Ovary (tissue), 9 donors: ENCODE results near the gene IL31. TPM values are rescaled to one million over a fixed set of nuclear protein-coding genes. Genes with fewer than 3 reads are reported as not detected.

Source experiments
- DNase-seq, 5 donors: peaks; one replicate each; pipeline ENCODE4 v3.0.0-alpha.2; 2019 to 2020
- H3K27ac ChIP-seq, 2 donors: fragments of 200-600 bp; one replicate each; pipeline versions ENCODE4 v1.5.1 to v1.8.0; 2019 to 2022
- H3K27me3 ChIP-seq: fragments of 200-600 bp; one replicate; pipeline ENCODE4 v1.8.0; 2022
- H3K36me3 ChIP-seq: fragments of 200-600 bp; sonication (generic); one replicate; pipeline ENCODE4 v1.5.1; 2019
- H3K4me1 ChIP-seq: one replicate; pipeline ENCODE4 v1.8.1; 2013; ENCODE audit warnings: mild to moderate bottlenecking, moderate library complexity; ENCODE audit not compliant: insufficient read depth
- H3K4me3 ChIP-seq: fragments of 200-600 bp; sonication (generic); one replicate; pipeline ENCODE4 v1.5.1; 2017
- H3K9me3 ChIP-seq, 2 donors: fragments of 200-600 bp in 1 of 2; sonication (generic) in 1 of 2; one replicate each; pipeline versions ENCODE4 v1.5.1 to v1.8.1; 2013 to 2019; ENCODE audit warnings: mild to moderate bottlenecking in 1 of 2, moderate library complexity in 1 of 2
- EP300 ChIP-seq: sonication (generic); formaldehyde crosslinking; IDR thresholded peaks from one replicate; pipeline ENCODE4 v1.6.1; 2017; ENCODE audit warnings: antibody characterized with exemption
- POLR2A ChIP-seq: fragments of 450-650 bp; IDR thresholded peaks from one replicate; pipeline ENCODE4 v1.6.1; 2017; ENCODE audit warnings: antibody characterized with exemption, mild to moderate bottlenecking, moderate library complexity
- WGBS, 3 donors: extraction: QIAGEN DNeasy Blood & Tissue Kit in 1 of 3; methylation state at CpG; one replicate each; pipeline versions ENCODE4 v1.1.5 to v1.1.7; 2013 to 2017; 5-methylcytosine and 5-hydroxymethylcytosine counted together
- intact Hi-C, 4 donors: fragments of 100-400 bp; cut with DNase I; formaldehyde crosslinking; loops; one replicate each; pipeline versions ENCODE4 v1.11.0 to v1.15.1; 2022 to 2023
- polyA plus RNA-seq, 2 donors: library from polyadenylated mRNA; stranded (reverse); fragments of 200-250 nt in 1 of 2; fragments of 350-450 nt in 1 of 2; fragmentation: Illumina TruSeq in 1 of 2; extraction: RNeasy Lipid Tissue Mini Kit (QIAGEN cat#74804) in 1 of 2; gene quantifications; one replicate each; pipeline ENCODE4 v1.2.3, GENCODE V29; 2013 to 2014
- total RNA-seq, 7 donors: library from RNA; depleted of rRNA in 2 of 7; stranded (reverse); fragments of >200 nt in 2 of 7; fragmentation: NEBNext Ultra II Directional in 3 of 7; extraction: Animal tissue kit (Norgen Biotek cat#: 25700) in 3 of 7; gene quantifications; one replicate each; pipeline versions ENCODE4 v1.1.0 to v1.2.4, GENCODE V29; 2016 to 2023
- TF ChIP-seq, protein P1 (sequence below), 3 donors: fragments of 450-650 bp in 2 of 3; fragments of 200-600 bp in 1 of 3; IDR thresholded peaks; one replicate each; pipeline versions ENCODE4 v1.5.1 to v1.8.0; 2016 to 2022; ENCODE audit warnings: antibody characterized with exemption in 3 of 3, mild to moderate bottlenecking in 1 of 3
- donor health status: DM: no; HTN: no; CAD: no; lungs with moderate emphysema.
- donor health status: DM: no; HTN: no; CAD: no.
- donor health status: Bipolar disorder and iron deficiency.
- donor health status: DM: yes; HTN: yes; CAD: no.
- donor health status: DM: no; HTN: no; CAD: no.
- donor health status: DM: yes; HTN: yes; CAD: no.

IL31 gene
- total and polyA plus RNA-seq, 9 donors = not detected

GRCh38 chr12:122130150-122130549 is 43.9 kb downstream of the IL31 start:
- no peak for DNase-seq
- no peak overlapping the region for H3K27ac ChIP-seq
- 76 to 81% (median 79%) methylated on average over 17 of the region's 17 CpGs for WGBS, 3 donors
- TF ChIP-seq, protein P1, sequence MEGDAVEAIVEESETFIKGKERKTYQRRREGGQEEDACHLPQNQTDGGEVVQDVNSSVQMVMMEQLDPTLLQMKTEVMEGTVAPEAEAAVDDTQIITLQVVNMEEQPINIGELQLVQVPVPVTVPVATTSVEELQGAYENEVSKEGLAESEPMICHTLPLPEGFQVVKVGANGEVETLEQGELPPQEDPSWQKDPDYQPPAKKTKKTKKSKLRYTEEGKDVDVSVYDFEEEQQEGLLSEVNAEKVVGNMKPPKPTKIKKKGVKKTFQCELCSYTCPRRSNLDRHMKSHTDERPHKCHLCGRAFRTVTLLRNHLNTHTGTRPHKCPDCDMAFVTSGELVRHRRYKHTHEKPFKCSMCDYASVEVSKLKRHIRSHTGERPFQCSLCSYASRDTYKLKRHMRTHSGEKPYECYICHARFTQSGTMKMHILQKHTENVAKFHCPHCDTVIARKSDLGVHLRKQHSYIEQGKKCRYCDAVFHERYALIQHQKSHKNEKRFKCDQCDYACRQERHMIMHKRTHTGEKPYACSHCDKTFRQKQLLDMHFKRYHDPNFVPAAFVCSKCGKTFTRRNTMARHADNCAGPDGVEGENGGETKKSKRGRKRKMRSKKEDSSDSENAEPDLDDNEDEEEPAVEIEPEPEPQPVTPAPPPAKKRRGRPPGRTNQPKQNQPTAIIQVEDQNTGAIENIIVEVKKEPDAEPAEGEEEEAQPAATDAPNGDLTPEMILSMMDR (IDR thresholded peaks at IDR 0.05) = no peak
- TF ChIP-seq EP300 = no peak
- no peak for TF ChIP-seq POLR2A
- intact Hi-C loops = no loop called here
- H3K27me3 ChIP-seq = no peaks in the 10 kb centered on the region
- no peaks in the 10 kb centered on the region for H3K9me3 ChIP-seq
- H3K4me3 ChIP-seq = no peak overlapping the region
- H3K4me1 ChIP-seq = no peaks in the 10 kb centered on the region
- H3K36me3 ChIP-seq = no peaks in the 10 kb centered on the region

- no peak overlapping the region for H3K27ac ChIP-seq
- no peak for TF ChIP-seq POLR2A
- no peak for TF ChIP-seq EP300
- TF ChIP-seq, protein P1 (IDR thresholded peaks at IDR 0.05) = no peak
- H3K36me3 ChIP-seq = no peaks in the 10 kb centered on the region
- 86 to 90% (median 89%) methylated on average over 13 of the region's 13 CpGs for WGBS, 3 donors
- no peaks in the 10 kb centered on the region for H3K27me3 ChIP-seq
- H3K4me3 ChIP-seq = no peak overlapping the region
- H3K9me3 ChIP-seq = no peaks in the 10 kb centered on the region
- no peaks in the 10 kb centered on the region for H3K4me1 ChIP-seq
- intact Hi-C loops = loop anchor here in 2 of 4 donors (10.0 kb wide), 2 partner anchors 204 to 324 kb away; partner anchors contain the start of gene SETD1B (in 1 of the 2)
- no peak for DNase-seq
These were observed 44.9 kb downstream of the IL31 start for GRCh38 chr12:122129131-122129530.

DNA sequence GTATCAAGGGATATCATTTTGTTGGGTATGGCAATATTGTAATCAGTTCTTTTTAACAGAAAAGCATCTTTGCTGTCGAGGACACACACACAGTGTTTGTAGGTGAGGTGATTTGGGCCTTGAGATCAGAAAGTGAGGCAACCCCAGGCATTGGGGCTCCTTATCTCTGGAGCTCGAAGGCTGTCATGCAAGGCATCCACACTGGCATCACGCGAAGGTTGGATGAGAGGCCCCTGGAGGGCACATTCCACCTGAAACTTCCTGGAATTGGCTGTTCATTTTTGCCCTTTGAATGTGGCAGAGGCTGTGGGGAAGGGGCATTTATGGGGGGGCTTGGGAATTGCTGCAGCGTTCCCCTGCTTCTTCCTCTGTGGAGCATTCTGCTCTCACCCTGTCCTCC is 45.5 kb downstream of the IL31 start:
- no peak for DNase-seq
- TF ChIP-seq, protein P1 (IDR thresholded peaks at IDR 0.05) = no peak
- TF ChIP-seq POLR2A (no peak), EP300 (no peak)
- 65 to 75% (median 71%) methylated on average over 4 to 5 of the region's 5 CpGs for WGBS, 3 donors
- Histone ChIP-seq H3K4me1 (peaks cover 2% of the 10 kb centered on the region), H3K9me3 (no peaks in the 10 kb centered on the region), H3K27me3 (no peaks in the 10 kb centered on the region), H3K27ac (no peak overlapping the region), H3K36me3 (no peaks in the 10 kb centered on the region), H3K4me3 (no peak overlapping the region)
- intact Hi-C loops = loop anchor here in 2 of 4 donors (10.0 kb wide), 2 partner anchors 204 to 324 kb away; partner anchors contain the start of gene SETD1B (in 1 of the 2)

DNA sequence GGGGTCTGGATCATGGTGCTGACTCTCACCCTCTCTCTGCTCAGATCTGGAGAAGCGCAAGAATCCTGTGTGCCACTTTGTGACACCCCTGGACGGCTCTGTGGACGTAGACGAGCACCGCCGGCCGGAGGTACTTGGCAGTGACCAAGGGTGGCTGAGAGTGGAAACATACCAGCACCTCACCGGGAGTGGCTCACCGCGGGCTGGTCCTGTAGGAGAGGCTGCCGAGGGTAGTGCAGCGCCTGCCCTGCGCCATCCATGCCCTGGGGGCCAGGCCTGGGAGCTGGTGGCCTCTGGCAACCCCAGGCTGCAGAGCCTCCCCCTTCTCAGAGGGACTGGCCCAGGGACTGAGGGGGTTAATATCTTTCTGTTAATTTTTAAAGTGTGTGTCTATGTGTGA is 46.2 kb downstream of the IL31 start:
- intact Hi-C loops = loop anchor here in 2 of 4 donors (10.0 kb wide), 2 partner anchors 203 to 323 kb away; partner anchors contain the start of gene SETD1B (in 1 of the 2)
- Histone ChIP-seq H3K4me3 (no peak overlapping the region), H3K27me3 (no peaks in the 10 kb centered on the region), H3K36me3 (no peaks in the 10 kb centered on the region), H3K9me3 (no peaks in the 10 kb centered on the region), H3K4me1 (peaks cover 3% of the 10 kb centered on the region), H3K27ac (no peak overlapping the region)
- TF ChIP-seq, protein P1 (IDR thresholded peaks at IDR 0.05) = no peak
- TF ChIP-seq EP300 (no peak), POLR2A (no peak)
- WGBS, 3 donors = 84 to 97% (median 84%) methylated on average over 7 to 13 of the region's 13 CpGs
- DNase-seq = no peak
